T follicular helper cell (primary cell): ENCODE results near the gene VOPP1.

Experiments
- DNase-seq: peaks from one replicate; pipeline ENCODE4 v3.0.0-alpha.2; 2020; ENCODE audit warnings: low read depth

VOPP1 gene

GRCh38 chr7:55468495-55468894, 103.8 kb downstream of the VOPP1 start:
- DNase-seq = no peak

GRCh38 chr7:55467047-55467593, 105.2 kb downstream of the VOPP1 start:
- DNase-seq = no peak

GRCh38 chr7:55465691-55466090, 106.6 kb downstream of the VOPP1 start:
- DNase-seq = no peak

GRCh38 chr7:55464422-55464821, 107.9 kb downstream of the VOPP1 start:
- no peak for DNase-seq

GRCh38 chr7:55463686-55464262, 108.5 kb downstream of the VOPP1 start:
- DNase-seq = no peak

GRCh38 chr7:55458351-55458750, 114.0 kb downstream of the VOPP1 start:
- no peak for DNase-seq

GRCh38 chr7:55457801-55458200, 114.5 kb downstream of the VOPP1 start:
- DNase-seq = no peak

- DNase-seq = no peak
These were observed 119.3 kb downstream of the VOPP1 start for GRCh38 chr7:55452971-55453370.

- no peak for DNase-seq
These were observed 122.2 kb downstream of the VOPP1 start for GRCh38 chr7:55449992-55450535.

GRCh38 chr7:55449205-55449991, 122.9 kb downstream of the VOPP1 start:
- DNase-seq = no peak

- DNase-seq = no peak
These were observed 123.8 kb downstream of the VOPP1 start for GRCh38 chr7:55448526-55448925.

- DNase-seq = no peak
These were observed 127.5 kb downstream of the VOPP1 start for GRCh38 chr7:55444786-55445185.

GRCh38 chr7:55441774-55442522, 130.4 kb downstream of the VOPP1 start:
- no peak for DNase-seq

GRCh38 chr7:55441002-55441401, 131.3 kb downstream of the VOPP1 start:
- DNase-seq = no peak

GRCh38 chr7:55440040-55440690, 132.1 kb downstream of the VOPP1 start:
- DNase-seq = no peak

GRCh38 chr7:55439627-55440026, 132.7 kb downstream of the VOPP1 start:
- DNase-seq = no peak

GRCh38 chr7:55438757-55439525, 133.4 kb downstream of the VOPP1 start:
- DNase-seq = no peak

GRCh38 chr7:55438085-55438756, 134.1 kb downstream of the VOPP1 start:
- no peak for DNase-seq

- no peak for DNase-seq
These were observed 134.9 kb downstream of the VOPP1 start for GRCh38 chr7:55437375-55437774.

GRCh38 chr7:55436457-55436856, 135.8 kb downstream of the VOPP1 start:
- no peak for DNase-seq

- no peak for DNase-seq
These were observed 136.8 kb downstream of the VOPP1 start for GRCh38 chr7:55435466-55435865.
